Liver (tissue), 3 donors: Measurements from ENCODE around the gene P2RX7.

Experiments
- CTCF ChIP-seq: fragments of 150-350 bp; IDR thresholded peaks from 2 replicates; pipeline ENCODE4 v1.5.1; 2017; ENCODE audit warnings: improper control_type of control experiment, low read depth, low read length; ENCODE audit not compliant: missing input control
- RAD21 ChIP-seq, 2 donors: IDR thresholded peaks; 2 replicates each; pipeline ENCODE4 v1.6.1; 2016; ENCODE audit warnings: antibody characterized with exemption in 2 of 2, mild to moderate bottlenecking in 2 of 2
- RXRA ChIP-seq, 2 donors: IDR thresholded peaks; 2 replicates each; pipeline ENCODE4 v1.6.1; 2017 to 2018; ENCODE audit warnings: antibody characterized with exemption in 2 of 2, mild to moderate bottlenecking in 1 of 2
- SP1 ChIP-seq: IDR thresholded peaks from 2 replicates; pipeline ENCODE4 v1.6.1; 2018; ENCODE audit warnings: antibody characterized with exemption, mild to moderate bottlenecking
- donor health status: healthy.
- donor health status: healthy.

- TF ChIP-seq SP1 (no peak), CTCF (no peak), RAD21 (IDR thresholded peaks at IDR 0.05) (no peak), RXRA (IDR thresholded peaks at IDR 0.05) (no peak)
Observed at GRCh38 chr12:121219353-121219986, 86.8 kb downstream of the P2RX7 start.
